Keratinocyte (primary cell): ENCODE results near the gene ELMOD1. TPM values are rescaled to one million over a fixed set of nuclear protein-coding genes. Genes with fewer than 3 reads are reported as not detected.

Source experiments
- DNase-seq: peaks from one replicate; pipeline ENCODE4 v3.0.0-alpha.2; 2011; ENCODE audit warnings: low read depth, missing footprints, low spot score
- FAIRE-seq: peaks from 2 replicates; lab custom pipeline; 2011; peaks lifted over from hg19 to GRCh38; lab: Jason Lieb, UNC
- H2AFZ ChIP-seq: 2 replicates; pipeline ENCODE4 v1.6.0; 2012; ENCODE audit warnings: low read length, control low read depth, inconsistent platforms; ENCODE audit not compliant: control insufficient read depth
- H3K27ac ChIP-seq: 2 replicates; pipeline ENCODE4 v1.5.1; 2011; ENCODE audit warnings: low read length; ENCODE audit not compliant: control insufficient read depth, insufficient read depth
- H3K27me3 ChIP-seq: 3 replicates; pipeline ENCODE4 v1.6.0; 2011; ENCODE audit warnings: low read length; ENCODE audit not compliant: control insufficient read depth, insufficient read depth; ENCODE audit errors: extremely low read depth
- H3K36me3 ChIP-seq, 2 experiments: 2 replicates in 1 of 2; 3 replicates in 1 of 2; pipeline ENCODE4 v1.5.1; 2011; ENCODE audit warnings: low read length in 2 of 2, mild to moderate bottlenecking in 1 of 2; ENCODE audit not compliant: control insufficient read depth in 2 of 2, insufficient read depth in 2 of 2; ENCODE audit errors: extremely low read depth in 1 of 2
- H3K4me1 ChIP-seq: 3 replicates; pipeline ENCODE4 v1.5.1; 2011; ENCODE audit warnings: low read length; ENCODE audit not compliant: control insufficient read depth, insufficient read depth; ENCODE audit errors: extremely low read depth
- H3K4me2 ChIP-seq: 3 replicates; pipeline ENCODE4 v1.6.0; 2011; ENCODE audit warnings: low read depth, low read length; ENCODE audit not compliant: control insufficient read depth, insufficient read depth; ENCODE audit errors: extremely low read depth
- H3K4me3 ChIP-seq, 3 experiments: fragments of 200-600 bp in 1 of 3; sonication (generic) in 1 of 3; 2 replicates in 2 of 3; 3 replicates in 1 of 3; pipeline ENCODE4 v1.5.1; 2011 to 2016; ENCODE audit warnings: low read length in 3 of 3, mild to moderate bottlenecking in 3 of 3, control low read depth in 2 of 3, inconsistent platforms in 1 of 3, low read depth in 1 of 3, mixed read lengths in 1 of 3, mixed run types in 1 of 3, moderate library complexity in 1 of 3; ENCODE audit not compliant: control insufficient read depth in 2 of 3, insufficient read depth in 2 of 3; ENCODE audit errors: extremely low read depth in 1 of 3
- H3K79me2 ChIP-seq: 2 replicates; pipeline ENCODE4 v1.6.0; 2012; ENCODE audit warnings: low read length; ENCODE audit not compliant: control insufficient read depth, insufficient read depth
- H3K9ac ChIP-seq: 3 replicates; pipeline ENCODE4 v1.6.0; 2011; ENCODE audit warnings: low read length; ENCODE audit not compliant: control insufficient read depth, insufficient read depth; ENCODE audit errors: extremely low read depth
- H3K9me1 ChIP-seq: 3 replicates; pipeline ENCODE4 v1.6.0; 2011; ENCODE audit warnings: low read length; ENCODE audit not compliant: control insufficient read depth, insufficient read depth; ENCODE audit errors: extremely low read depth
- H3K9me3 ChIP-seq: 2 replicates; pipeline ENCODE4 v1.5.1; 2012; ENCODE audit warnings: low read depth, low read length; ENCODE audit not compliant: control insufficient read depth
- H4K20me1 ChIP-seq: 3 replicates; pipeline ENCODE4 v1.6.0; 2011; ENCODE audit warnings: low read length; ENCODE audit not compliant: control insufficient read depth, insufficient read depth; ENCODE audit errors: extremely low read depth
- CTCF ChIP-seq, 3 experiments: IDR thresholded peaks in 1 of 3; conservative IDR thresholded peaks in 1 of 3; optimal IDR thresholded peaks in 1 of 3; 2 replicates in 2 of 3; 3 replicates in 1 of 3; pipeline versions ENCODE3 to v1.5.1; 2011; ENCODE audit warnings: low read length in 3 of 3, mild to moderate bottlenecking in 3 of 3, moderate library complexity in 2 of 3, control low read depth in 1 of 3, inconsistent platforms in 1 of 3; ENCODE audit not compliant: insufficient read depth in 2 of 3; ENCODE audit errors: extremely low read depth in 1 of 3
- EZH2 ChIP-seq: IDR thresholded peaks from one replicate; pipeline ENCODE4 v1.6.1; 2012; ENCODE audit warnings: inconsistent platforms, mild to moderate bottlenecking, low read length, moderate library complexity
- dilution Hi-C: fragments of 300-500 bp; cut with MboI; formaldehyde crosslinking; loops from one replicate; pipeline ENCODE4 v1.7.0; 2020; ENCODE audit warnings: low sequenced_read_pairs; ENCODE audit not compliant: extremely low pct_ligation_motif_present
- polyA plus RNA-seq, 5 experiments: library from polyadenylated mRNA; depleted of rRNA in 3 of 5; stranded (reverse) in 3 of 5; stranded (forward) in 1 of 5; unstranded in 1 of 5; fragments of >200 nt; gene quantifications; 1 replicate in 1 of 5; 2 replicates in 3 of 5; 3 replicates in 1 of 5; pipeline versions ENCODE4 v1.2.1 to v1.2.3, GENCODE V29; 2011 to 2012; ENCODE audit warnings: missing spikeins in 2 of 5, low read depth in 1 of 5, low replicate concordance in 1 of 5

ELMOD1 gene
- polyA plus RNA-seq, 1 donor (not counting 4 experiments of a cell fraction or from before 2014, with no cell fraction given) = 0.63 TPM

- H3K79me2 ChIP-seq = no peaks in the 10 kb centered on the region
- no peak overlapping the region for H2AFZ ChIP-seq
- no peaks in the 10 kb centered on the region for H4K20me1 ChIP-seq
- H3K4me2 ChIP-seq = no peak overlapping the region
- no peaks in the 10 kb centered on the region for H3K4me1 ChIP-seq
- FAIRE-seq (no peak), DNase-seq (no peak)
- H3K27me3 ChIP-seq = peaks cover 4% of the 10 kb centered on the region
- H3K9me3 ChIP-seq = no peaks in the 10 kb centered on the region
- no peak overlapping the region for H3K27ac ChIP-seq
- no peaks in the 10 kb centered on the region for H3K9me1 ChIP-seq
- H3K9ac ChIP-seq = no peak overlapping the region
- no peak overlapping the region for H3K4me3 ChIP-seq
- H3K36me3 ChIP-seq = no peaks in the 10 kb centered on the region
- dilution Hi-C loops = no loop called here
- TF ChIP-seq EZH2 (no peak), CTCF (optimal IDR thresholded peaks at IDR 0.05 in 1 of 3, IDR thresholded peaks at IDR 0.05 in 1 of 3, conservative IDR thresholded peaks at IDR 0.05 in 1 of 3; ENCODE audit: extremely low read depth in 1 of 3, insufficient read depth in 2 of 3, low read length in 3 of 3) (no peak)
These were observed 78.3 kb downstream of the ELMOD1 start for GRCh38 chr11:107669191-107669740.

GRCh38 chr11:107669893-107670601, 79.1 kb downstream of the ELMOD1 start:
- Histone ChIP-seq H3K9ac (no peak overlapping the region), H3K4me1 (no peaks in the 10 kb centered on the region), H3K9me3 (no peaks in the 10 kb centered on the region), H2AFZ (no peak overlapping the region), H3K27me3 (peaks cover 3% of the 10 kb centered on the region), H4K20me1 (no peaks in the 10 kb centered on the region), H3K36me3 (no peaks in the 10 kb centered on the region), H3K4me2 (no peak overlapping the region), H3K4me3 (no peak overlapping the region), H3K79me2 (no peaks in the 10 kb centered on the region), H3K27ac (no peak overlapping the region), H3K9me1 (no peaks in the 10 kb centered on the region)
- dilution Hi-C loops = no loop called here
- DNase-seq = no peak
- TF ChIP-seq CTCF (optimal IDR thresholded peaks at IDR 0.05 in 1 of 3, IDR thresholded peaks at IDR 0.05 in 1 of 3, conservative IDR thresholded peaks at IDR 0.05 in 1 of 3; ENCODE audit: extremely low read depth in 1 of 3, insufficient read depth in 2 of 3, low read length in 3 of 3) (no peak), EZH2 (no peak)
- no peak for FAIRE-seq
